Stimulated activated CD8-positive, alpha-beta memory T cell treated with anti-CD3 and anti-CD28 coated beads, Interleukin-12 subunit alpha, Interleukin-12 subunit beta, amount 100 ng/mL, for 24 hours (primary cell): Measurements from ENCODE around the gene FARSB.

Source experiments
- DNase-seq: peaks from one replicate; pipeline ENCODE4 v3.0.0-alpha.2; 2020; ENCODE audit errors: extremely low read depth

The FARSB gene

GRCh38 chr2:222561151-222561550, 94.7 kb downstream of the FARSB start:
- no peak for DNase-seq

DNA sequence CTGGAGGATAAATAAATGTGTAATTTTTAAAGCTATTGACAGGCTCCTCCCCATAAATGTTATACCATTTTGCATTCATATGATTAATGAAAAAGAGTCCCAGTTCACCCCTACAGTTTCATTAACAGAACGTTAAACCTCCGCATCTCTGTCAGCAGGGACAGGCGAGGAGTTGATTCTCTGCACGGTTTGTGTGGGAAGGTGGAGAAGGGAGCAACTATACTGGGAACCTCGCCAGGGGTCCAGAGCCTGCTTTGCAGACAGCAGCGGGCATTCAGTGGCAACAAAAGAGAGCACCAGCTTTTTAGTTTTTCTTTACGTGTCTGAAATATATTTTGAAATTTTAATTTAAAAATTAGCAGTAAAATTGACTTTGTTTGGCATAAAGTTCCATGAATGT, 101.4 kb downstream of the FARSB start:
- no peak for DNase-seq

DNA sequence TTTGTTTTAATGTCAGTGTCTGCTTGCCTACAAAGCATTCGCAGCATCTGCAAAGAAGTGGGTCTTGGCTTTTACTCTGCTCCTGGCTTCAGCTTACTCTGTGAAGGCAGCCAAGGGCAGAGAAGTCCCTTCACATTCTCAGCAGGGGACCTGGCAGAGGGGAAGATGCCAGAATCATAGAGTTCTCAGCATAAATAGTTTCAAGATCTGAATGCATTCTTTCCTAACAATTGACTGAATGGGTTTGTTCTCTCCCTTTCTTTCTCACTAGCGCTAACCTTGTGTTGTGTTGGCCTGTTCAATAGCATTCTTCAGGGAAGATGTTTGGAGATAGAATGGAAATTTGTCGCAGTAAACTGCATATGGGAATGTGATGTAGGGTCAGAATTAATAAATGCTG, 106.9 kb downstream of the FARSB start:
- no peak for DNase-seq

DNA sequence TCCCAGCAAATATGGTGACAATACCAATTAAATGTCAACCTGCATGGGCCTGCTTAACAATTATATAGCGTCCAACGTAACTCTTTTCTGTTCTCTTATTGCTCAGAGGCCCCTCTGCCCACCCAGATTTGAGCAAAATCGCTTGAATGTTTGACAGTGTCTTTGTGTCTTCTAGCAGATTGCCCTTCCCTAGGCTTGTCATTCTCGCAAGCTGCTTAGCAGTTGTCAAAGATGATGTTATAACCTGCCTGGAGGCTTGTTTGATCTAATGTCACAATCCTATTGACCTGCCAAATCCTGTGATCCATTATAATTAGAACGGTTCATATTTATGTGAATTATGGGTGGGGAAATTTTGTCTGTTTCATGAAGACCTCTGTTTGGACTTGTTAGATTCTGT, 108.8 kb downstream of the FARSB start:
- no peak for DNase-seq

GRCh38 chr2:222545823-222546795, 109.8 kb downstream of the FARSB start:
- DNase-seq, result no peak

DNA sequence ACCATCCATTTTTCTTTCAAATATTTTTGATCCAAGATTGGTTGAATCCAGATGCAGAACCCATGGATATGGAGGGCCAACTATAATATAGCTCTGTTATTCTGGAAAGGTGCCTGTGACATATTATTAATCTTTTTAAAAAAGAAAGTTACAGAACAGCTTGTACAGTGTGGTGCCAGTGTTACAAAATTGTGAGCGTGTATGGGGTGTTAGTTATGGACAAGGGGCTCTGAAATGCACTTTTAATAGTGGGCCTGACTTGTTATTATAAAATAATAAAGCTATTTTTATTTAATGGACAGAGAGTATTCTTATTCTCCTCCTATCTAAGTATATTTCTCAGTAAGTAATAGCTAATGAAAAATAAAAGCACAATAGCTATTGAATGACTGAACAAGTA, 111.2 kb downstream of the FARSB start:
- DNase-seq, result no peak

DNA sequence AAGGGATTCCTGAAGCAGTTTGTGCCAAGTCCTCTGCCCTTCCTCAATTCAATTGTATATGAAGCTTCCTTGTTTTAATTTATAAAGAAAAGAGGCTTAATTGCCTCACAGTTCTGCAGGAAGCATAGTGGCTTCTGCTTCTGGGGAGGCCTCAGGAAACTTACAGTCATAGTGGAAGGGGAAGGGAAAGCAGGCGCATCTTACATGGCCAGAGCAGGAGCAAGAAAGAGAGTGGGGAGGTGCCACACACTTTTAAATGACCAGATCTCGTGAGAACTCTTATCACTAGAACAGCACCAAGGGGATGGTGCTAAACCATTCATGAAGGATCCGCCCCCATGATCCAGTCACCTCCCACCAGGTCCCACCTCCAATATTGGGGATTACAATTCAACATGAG, 117.4 kb downstream of the FARSB start:
- DNase-seq, result no peak

GRCh38 chr2:222535477-222535876, 120.4 kb downstream of the FARSB start:
- no peak for DNase-seq

- DNase-seq, result no peak
Measured at GRCh38 chr2:222532315-222532714, 123.6 kb downstream of the FARSB start.

DNA sequence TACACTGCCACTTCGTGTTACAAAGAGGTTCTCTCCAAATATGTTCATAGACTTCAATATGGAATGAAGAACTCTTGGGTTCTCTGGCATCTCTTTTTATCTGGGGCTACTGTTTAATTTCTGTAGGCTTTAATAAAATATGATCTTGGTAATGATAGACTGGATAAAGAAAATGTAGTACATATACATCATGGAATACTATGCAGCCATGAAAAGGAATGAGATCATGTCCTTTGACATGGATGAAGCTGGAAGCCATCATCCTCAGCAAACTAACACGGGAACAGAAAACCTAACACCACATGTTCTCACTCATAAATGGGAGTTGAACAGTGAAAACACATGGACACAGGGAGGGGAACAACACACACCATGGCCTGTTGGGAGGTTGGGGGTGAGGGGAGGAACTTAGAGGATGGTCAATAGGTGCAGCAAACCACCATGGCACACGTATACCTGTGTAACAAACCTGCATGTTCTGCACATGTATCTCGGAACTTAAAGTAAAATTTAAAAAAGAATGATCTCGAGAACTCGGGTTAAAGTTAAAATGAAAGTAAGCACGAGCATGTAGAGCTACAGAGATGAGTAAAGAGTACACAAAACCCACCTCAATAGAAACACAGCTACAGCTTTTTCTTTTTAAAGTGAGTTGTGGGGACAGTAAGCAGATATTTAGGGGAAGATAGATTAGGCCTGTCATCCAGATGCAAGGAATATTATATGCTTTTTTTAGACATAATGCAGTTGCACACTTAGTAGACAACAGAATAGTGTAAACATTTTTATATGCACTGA, 129.2 kb downstream of the FARSB start:
- no peak for DNase-seq

- no peak for DNase-seq
Measured at GRCh38 chr2:222525811-222526210, 130.1 kb downstream of the FARSB start.

- DNase-seq, result no peak
Measured at GRCh38 chr2:222523783-222524544, 131.9 kb downstream of the FARSB start.

DNA sequence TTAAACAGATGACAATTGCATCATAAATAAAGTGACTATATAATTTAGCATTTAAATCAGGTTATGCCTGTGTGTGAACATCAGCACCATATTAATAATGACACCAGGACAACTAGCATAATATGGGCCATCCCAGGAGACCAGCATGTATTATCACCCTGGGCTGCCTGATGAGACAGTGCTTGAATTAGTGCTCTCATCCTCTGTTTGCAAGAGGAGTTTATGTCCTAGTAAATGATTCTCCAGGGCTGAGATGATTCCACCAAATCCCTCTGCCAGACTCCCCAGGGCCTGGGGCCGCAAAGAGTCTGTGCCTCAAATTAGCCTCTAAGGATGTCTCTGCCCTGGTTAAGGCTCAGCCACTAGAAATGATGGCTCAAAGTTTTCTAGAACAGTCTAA, 133.8 kb downstream of the FARSB start:
- no peak for DNase-seq

- no peak for DNase-seq
Measured at GRCh38 chr2:222521099-222521498, 134.8 kb downstream of the FARSB start.
